CD4-positive, alpha-beta T cell treated with Interleukin-17A for 4 hours (primary cell): ENCODE results near the gene FAM124A.

Source experiments
- DNase-seq: peaks from one replicate; pipeline ENCODE4 v3.0.0-alpha.2; 2020; ENCODE audit warnings: mixed read lengths

FAM124A gene

DNA sequence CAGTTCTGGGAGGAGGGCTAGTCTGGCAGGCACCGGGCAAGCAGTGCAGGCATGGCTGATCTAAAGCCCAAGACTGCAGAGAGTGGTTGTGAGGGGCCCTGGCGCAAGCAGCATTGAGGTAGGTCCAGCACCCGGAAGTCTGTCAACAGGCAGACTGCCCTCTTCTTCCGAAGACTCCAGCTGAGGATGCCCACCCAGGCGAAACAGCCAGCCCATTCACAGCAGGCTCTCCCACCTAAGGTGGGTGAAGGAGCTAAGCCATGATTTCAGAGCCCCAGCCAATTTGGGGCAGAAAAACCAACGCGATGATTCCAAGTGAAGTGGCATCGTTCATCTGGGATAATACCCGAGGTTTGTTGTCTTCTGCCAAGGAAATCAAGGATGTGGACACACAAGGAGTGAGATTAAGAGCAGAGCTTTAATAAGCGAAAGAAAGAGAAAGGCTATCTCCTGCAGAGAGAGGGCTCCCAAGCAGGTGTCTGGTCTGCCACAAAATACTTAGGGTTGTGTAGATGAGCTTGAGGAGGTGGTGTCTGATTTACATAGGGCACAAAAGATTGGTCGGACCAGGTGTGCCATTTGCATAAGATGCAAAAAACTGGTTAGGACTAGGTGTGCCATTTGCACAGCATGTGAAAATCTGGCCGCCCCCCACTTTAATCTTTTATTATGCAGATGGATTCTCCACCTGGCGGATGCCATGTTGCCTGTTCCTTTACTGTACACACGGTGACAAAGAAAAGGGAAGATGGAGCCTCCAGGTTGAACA is 22.6 kb downstream of the FAM124A start:
- no peak for DNase-seq

DNA sequence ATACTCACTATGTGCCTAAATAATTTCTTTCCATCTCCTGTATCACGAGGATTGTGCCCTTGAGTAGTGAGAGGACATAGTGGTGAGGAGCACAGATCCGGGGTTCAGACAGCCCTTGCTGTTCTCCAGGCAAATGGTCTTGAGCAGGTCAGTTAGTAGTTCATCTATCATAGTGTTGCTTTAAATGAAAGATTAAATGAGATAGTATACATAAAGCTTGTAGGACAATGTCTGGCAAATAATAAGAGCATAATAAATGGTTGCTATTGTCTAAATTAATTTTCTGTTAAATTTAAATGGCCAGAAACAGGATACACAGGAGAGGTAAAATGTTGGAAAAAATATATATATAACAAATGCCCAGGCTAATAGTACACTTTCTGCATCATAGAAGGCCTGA is 23.4 kb downstream of the FAM124A start:
- no peak for DNase-seq

DNA sequence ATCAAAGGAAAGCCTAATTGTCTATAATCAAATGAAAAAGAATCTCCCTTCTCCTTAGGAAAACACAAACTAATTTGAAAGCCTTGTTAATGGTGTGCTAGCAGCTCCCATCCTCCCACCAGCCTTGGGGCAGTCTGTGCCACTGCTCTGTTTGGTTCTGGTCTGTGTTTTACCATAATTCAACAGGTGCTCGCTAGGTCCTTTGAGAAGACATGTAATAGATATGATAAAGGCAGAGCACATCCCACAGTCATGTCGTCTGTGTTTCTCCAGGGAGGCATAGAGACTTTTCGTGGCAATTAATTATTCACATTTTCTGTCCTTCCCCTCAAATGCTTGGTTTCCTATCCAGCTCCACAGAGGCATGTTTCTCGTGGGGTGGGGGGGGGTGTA is 23.8 kb downstream of the FAM124A start:
- no peak for DNase-seq

DNA sequence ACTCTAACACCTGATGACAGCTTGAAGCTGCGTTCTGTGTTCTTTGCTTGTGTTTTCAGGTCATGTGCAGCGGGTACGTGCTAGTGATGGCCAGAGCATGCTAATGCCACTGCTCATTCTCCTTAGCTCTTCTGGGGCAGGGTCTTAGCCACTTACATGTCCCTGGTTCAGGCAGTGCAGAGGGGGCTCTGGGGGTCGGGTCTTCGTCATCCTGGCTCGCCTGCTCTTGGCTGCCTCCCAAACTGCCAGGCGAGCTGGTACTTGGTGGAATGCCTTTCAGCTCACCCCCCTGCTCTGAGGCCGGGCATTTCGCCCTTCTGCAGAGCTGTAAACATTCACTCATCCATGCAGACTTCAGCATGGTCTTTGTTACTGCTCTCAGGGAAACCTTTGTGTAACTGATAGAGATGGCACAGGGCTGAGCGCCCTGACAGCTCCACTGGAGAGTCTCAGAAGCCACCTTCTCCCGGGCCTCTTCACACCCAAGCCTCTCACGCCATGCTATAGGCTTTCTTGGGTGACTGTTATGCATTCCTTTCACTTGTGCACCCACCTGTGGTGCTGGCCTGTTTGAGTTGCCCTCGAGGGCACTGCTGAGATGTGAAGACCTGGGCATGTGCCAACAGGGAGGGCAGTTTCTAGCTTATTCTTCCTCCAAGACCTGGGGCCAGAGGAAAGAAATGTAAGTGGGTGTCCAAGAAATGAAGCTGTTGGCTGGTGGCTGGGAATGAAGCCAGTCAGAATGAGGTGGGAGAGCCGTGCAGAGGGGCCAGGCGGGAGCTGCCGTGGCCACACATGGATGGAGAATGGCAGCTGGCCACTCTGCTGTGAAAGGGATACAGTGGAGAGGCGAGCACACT is 24.4 kb downstream of the FAM124A start:
- DNase-seq, result no peak

DNA sequence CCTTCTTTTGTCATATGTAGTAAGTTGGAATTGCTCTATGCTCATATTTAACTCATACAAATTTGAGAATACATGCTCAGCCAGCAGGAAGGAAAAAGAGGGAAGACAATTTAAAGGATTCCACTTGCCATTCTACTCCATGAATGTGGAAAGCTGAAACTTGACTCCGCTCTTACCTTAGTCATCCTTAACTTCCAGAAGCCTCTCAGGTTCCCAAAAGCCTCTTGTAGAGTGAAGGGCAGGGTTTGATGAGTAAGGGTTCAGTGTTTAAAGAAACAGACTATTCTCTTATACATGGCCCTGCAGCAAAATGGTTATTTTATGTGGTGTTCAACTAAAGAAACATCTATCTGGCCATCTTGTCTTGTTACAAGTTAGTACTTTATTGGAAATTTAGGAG is 27.1 kb downstream of the FAM124A start:
- DNase-seq, result no peak

DNA sequence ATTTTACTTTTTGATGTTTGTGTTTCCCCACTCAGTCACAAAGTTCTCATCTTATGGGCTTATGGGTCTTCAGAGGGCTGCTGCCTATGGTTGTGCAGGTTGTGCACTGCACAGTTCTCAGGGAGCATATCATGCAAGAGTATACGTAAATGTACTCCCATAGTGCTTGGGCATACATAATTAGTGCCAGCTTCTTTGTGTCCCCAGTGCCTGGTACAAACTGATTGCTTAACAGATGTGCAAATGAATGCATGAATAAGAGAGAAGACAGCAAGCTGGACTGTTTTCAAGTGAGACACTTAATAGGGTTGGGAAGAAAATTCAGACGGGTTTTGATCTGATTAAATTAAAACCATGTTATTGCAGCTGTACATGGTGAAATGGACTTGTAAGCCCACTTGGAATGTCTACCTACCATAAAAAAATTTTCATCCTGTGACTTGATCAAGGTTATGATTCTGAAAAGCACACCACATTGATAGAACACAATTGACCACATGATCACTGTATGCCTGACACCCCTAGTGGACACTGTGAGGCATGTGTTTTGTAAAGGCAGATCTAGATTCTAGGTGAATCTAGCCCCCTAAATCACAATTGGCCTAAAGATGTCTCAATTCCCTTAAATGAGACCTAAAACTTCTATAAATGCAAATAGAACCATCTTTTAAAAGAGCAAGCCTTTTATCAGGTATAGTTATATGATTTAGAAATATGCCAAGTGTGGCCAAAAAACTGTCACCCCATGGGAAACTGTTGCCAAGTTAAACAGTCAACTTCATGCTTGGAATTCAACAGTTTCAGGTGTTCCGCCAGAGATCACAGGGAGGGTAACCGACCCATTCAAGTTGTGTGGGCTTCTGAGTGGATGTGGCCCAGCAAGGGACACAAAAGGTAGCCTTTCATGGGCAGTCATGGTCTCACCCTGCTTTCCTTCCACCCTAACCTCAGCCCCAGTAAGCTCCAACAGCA is 27.9 kb downstream of the FAM124A start:
- DNase-seq, result no peak

DNA sequence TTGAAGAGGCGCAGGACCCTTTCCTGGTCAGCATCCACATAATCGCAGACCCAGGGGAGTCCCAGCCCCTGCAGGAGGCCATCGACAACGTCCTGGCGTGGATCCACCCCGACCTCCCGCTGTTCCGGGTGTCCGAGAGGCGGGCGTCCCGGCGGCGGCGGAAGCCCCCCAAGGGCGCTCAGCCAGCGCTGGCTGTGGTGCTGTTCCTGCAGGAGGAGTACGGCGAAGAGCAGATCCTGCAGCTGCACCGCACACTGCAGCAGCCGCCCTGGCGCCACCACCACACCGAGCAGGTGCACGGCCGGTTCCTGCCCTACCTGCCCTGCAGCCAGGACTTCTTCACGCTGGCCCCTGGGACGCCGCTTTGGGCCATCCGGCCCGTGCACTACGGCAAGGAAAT is 29.3 kb downstream of the FAM124A start:
- DNase-seq, result no peak

DNA sequence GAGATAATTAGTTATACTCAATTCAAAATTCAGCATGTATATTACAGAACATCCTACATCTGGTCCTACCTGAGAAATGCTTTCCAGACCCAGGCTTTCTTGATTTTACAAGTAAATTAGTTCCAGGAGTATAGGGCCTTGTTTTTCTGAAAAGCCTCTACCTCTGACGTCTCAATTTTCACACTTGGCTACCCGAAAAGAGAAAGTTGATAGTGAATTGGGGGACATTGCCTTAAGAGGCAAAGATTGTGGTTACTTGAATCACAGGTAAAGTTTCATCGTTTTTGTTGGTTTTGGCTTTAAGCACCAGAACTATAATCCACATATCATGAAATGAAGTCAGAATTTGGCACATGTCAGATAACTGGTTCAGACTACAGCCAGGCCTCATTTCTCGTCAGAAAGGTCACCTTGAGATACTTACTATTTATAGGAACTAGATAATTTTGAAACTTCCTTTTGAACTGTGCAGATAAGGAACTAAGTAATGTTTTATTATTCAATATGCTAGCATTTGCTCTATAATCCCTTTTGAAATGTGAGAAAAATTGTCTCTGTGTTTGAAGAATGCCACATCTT is 30.8 kb downstream of the FAM124A start:
- no peak for DNase-seq

DNA sequence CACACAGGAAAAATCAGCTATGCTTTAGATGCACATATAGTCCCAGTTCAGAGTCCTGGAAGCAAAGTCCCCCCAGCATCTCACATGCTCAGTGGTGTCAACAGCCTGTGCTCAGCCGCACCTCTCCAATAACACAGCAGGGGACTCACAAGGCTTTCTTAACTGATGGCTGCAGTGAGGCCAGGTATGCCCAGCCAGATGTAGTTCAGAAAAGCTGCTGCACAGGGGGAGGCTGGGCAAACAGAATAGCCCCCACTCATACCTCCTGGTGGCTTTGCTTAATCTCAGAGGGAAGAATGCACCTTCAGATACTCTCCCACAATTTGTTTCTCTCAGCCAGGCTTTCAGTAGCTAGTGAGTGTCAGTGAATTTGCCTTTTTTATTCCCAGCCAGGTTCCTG is 33.4 kb downstream of the FAM124A start:
- DNase-seq, result no peak

DNA sequence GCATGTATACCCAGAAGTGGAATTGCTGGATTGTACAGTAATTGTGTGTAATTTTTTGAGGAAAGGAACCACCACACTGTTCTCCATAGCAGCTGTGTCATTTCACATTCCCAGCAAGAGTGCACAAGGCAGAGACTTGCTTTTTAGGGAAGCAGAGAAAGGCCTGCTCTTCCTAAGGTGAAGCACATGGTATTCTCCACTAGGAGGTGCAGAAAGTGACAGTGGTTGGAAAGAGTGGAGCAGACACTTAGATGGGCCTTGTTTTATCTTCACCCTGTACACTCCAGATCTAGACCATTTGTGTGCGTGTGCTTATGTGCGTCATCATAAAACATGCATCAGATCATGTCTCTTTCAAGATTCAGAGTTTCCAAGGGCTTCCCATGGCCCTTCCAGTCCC is 35.0 kb downstream of the FAM124A start:
- no peak for DNase-seq

DNA sequence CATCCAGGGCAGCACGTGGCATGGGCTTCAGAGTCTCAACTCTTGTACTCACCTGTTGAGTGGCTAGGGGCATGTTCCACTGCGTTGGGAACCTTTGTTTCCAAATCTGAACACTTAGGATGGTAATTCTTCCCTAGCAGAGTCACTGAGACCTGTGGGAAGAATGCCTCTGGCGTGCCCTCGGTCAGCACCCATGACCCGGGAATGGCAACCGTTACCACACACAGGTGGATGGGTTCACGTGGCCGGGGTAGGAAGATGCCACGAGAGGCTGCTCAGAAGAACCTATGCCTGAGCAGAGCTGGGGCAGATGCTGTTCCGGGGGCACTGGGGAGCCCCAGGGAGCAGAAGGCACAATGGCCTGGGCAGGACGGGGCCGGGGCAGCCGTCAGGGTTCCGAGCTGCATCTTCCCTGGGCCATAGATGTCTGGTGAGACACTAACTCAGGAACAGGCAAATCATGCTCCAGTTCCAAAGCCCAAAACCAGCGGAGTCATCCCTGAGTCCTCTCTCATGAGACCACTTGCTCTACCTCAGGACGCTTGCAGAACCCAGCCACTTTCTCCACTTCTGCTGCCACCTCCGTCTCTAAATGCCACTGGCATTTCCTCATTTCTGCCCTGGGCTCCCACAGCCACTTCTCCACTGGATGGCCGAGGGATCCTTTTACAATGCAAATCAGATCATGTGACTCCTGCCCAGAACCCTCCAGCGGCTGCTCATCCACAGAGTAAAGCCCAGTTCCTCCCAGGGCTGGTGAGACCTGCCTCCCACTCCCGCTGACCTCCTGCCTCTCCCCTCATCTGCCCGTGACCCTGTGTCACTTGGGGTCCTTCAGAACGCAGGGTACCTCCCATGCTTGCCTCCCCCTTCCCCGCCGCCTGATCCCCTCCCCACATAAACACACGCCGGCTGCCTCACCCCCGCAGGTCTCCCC is 36.7 kb downstream of the FAM124A start:
- no peak for DNase-seq

DNA sequence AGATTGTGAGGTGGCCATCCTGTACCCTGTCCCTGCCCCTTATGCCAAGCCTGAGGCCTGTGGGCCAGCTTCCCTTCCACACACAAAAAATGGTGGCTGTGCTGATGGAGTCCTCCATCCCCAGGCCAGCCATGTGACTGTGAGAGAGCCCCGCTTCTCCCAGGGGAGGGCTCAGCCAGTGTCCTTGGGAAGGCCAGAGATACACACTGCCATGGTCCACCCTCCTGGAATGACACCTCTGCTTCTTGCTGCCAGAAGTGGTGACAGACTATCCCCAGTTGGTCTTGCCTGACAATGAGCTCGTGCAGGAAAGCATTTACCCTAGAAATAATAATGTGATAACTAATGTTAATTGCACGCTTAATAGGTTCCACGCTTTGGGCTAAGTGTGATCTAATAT is 38.0 kb downstream of the FAM124A start:
- no peak for DNase-seq

DNA sequence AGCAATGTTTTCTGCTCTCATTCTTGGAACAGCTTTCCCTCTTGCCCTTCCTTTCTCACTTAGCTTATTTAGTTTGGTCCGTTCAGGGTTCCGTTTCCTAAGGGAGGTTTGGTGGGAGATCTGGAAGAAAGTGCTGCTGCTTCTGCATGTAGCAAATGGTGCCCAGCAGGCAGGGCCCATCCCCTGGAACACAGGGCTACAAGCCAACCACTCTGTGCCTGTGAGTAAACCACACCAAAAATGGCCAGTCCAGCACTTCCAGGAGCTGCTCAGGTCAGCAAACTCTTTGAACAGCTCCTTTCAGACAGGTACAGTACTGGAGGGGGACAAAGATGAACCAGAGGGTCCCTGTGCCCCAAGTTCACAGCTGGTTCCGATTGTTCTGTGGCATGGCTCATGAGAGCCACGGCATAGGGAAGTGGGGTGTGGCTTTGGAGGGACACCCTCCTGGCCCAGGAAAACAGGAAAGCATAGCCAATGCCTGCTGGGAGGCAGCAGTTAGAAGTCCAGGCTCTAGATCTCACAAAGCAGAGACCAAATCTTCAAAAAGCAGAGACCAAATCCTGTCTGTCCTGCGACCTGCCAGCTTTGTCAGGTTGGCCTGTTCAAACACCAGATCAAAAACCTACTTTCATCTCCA is 39.5 kb downstream of the FAM124A start:
- no peak for DNase-seq

DNA sequence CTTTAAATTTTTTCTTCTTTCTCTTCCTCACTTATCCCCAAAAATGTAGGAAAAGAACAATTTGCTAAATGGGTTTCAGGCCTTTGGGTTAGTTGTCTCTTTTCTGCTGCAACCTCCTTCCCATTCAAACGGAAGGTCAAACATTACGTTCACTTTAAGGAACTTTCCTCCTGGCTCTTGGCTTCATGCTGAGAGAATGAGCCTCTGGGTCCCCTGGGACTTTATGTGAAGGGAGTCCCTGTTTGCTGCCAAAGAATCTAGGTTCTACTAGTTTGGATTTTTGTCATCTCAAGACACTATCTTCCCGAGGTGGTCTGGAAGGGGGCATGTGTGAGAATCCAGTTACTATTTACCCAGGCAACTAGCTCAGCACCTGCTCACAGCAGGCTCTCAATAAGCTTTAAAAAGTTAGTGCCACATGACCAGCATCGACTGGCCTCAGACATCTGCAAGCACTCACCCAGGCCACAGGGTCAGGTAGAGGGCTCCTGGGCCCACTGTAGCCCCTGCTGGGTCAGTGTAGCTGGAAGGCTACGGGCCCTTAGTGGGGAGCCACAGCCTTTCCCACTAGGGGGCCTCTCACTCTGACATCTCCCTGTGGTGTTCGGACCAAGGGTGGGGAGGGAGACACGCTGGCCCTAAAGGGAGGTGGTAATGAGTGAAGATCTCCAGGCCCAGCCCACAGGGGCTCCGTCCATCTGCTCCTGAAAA is 40.5 kb downstream of the FAM124A start:
- no peak for DNase-seq

DNA sequence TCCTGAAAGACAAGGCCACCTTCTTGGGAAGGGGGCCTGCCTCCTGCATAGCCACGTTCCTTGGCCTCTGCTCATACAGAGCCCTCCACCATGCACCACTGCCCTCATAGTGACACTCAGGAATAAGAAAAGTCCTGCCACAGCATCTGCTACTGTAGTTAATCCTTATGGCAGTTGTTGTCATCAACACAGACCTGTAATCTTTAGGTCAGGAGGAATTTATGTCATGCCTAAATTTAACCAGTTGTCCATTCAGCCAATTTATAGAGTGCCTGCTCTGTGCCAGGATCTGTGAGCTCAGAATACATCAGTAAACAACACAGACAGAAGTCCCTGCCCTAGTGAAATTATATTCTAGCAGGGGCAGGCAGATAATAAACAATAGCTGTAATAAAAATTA is 44.4 kb downstream of the FAM124A start:
- DNase-seq, result no peak

DNA sequence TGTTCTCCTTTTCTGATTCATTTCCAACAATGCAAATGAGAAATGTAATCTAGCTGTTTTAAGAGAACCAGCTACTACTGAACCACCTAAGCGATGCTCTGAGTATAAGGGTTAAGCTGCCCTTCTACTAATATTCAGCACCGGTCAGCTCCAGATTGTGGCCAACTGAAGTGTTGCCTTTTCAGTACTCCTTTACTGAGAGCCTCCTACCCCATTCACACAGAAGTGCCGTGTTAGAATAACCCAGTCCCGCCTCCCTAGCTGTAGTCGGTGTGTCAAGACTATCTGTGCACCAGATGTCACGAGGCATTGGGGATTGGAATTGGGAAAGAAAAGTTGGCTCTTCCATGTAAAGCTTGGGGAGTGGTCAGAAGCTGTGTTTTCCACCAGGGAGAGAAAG is 45.4 kb downstream of the FAM124A start:
- DNase-seq, result no peak

DNA sequence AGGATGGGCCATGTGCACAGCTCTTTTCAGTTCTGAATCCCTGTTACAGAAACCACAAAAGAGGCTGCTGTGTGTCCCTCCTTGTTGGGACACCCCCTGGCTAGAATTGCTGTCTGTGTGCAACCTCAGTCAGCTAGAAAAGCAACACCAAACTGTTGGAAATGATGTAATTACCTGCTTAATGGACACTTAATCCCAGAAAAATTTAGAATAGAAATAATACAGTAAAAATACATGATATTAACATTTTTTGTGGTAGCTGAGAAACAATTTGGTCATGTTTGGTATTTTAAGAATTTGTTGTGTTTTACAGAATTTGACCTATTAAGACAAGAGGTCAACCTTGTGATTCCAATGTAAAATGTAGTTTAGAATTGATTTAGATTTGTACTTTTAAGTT is 46.8 kb downstream of the FAM124A start:
- no peak for DNase-seq

DNA sequence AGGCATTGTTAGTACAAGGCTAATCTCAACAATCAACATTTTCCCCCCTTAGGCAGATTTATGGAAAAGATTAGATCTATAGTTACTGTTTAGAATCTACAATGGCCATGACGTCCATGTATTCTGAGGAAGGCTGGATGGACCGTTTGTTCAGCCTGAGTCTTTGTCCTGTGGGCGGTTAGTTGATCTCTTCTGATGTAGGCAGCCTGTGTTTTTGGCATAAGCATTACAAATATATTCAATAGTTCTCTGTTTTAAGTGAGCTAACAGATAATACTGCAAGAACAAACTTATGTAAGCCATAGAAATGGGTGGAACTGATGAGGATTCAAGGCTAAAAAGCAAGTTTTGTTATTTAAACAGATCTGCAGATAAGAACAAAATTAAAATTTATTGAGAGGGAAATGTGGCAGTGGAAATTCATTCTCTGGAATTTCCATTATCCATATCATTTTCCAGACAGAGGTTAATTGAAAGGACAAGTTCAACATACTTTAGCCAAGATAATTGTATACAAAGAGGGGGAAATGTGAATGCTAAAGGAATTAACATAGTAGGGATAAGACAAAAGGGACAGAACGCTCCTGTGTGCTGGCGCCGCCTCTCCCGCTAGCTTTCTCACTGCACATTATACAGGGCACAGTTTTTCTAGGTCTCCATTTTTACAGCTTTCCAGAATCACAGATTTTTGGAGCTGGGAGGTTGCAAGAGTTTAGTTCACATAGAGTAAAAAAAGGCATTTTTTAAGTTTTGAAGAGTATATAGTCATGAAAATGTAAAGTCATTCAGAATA is 48.6 kb downstream of the FAM124A start:
- no peak for DNase-seq

DNA sequence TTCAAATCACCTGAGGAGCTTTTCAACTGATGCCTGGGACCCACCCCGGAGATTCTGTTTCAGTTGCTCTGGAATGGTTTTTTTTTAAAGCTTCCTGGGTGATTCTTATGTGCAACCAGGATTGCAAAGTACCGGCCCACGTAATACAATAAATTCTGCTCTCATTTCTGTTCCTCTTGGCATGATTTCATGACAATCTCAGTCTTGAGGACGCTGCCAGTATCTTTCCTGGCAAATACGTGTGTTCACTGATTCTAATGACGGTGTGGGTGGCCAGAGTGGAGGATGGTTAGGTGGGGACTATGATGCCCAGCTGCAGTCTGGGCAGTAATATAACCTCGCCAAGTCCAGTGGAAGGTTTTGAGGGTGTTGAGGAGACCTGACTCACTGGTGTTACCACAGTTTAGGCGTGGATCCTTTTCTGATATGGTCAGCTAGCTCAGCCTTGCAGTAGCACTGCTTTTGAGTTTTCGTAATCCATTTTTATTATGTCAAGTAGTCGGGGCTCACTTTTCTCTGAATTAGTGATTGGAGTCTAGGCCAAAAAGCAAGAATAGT is 49.4 kb downstream of the FAM124A start:
- no peak for DNase-seq
